Measurements from ENCODE around the gene MCU. TPM values are rescaled to one million over a fixed set of nuclear protein-coding genes. Genes with fewer than 3 reads are reported as not detected.

Gene MCU
- total RNA-seq, 2 donors from 2014 or later: 7.9 to 17.1 TPM

- Histone ChIP-seq H3K9me3 (no peaks in the 10 kb centered on the region), H3K36me3 (replicated peaks in 1 of 2; ENCODE audit: insufficient read depth in 1 of 2, low read depth in 2 of 2) (no peaks in the 10 kb centered on the region), H3K4me3 (no peak overlapping the region), H3K27me3 (no peaks in the 10 kb centered on the region), H3K4me1 (peaks cover 11% of the 10 kb centered on the region), H3K27ac (no peak overlapping the region)
- no peak for TF ChIP-seq POLR2A (IDR thresholded peaks at IDR 0.05)
- no peak for TF ChIP-seq CTCF (IDR thresholded peaks at IDR 0.05)
- ATAC-seq: no peak
- 59 to 63% methylated on average over 1 of the region's 1 CpG for WGBS, 2 donors
- no peak for DNase-seq
- intact Hi-C loops (cut with DNase I): no loop called here
These were observed 91.5 kb downstream of the MCU start for GRCh38 chr10:72783410-72783833.

GRCh38 chr10:72784551-72785351, 92.8 kb downstream of the MCU start:
- peak; percentile 48 for ATAC-seq
- H3K4me3 ChIP-seq: no peak overlapping the region
- no peaks in the 10 kb centered on the region for H3K36me3 ChIP-seq (replicated peaks in 1 of 2; ENCODE audit: insufficient read depth in 1 of 2, low read depth in 2 of 2)
- 70 to 76% methylated on average over 7 of the region's 7 CpGs for WGBS, 2 donors
- peak; percentile 16 to 28 (median 22) for DNase-seq
- intact Hi-C loops (cut with DNase I): no loop called here
- TF ChIP-seq CTCF (IDR thresholded peaks at IDR 0.05): no peak
- TF ChIP-seq POLR2A (IDR thresholded peaks at IDR 0.05): no peak
- no peaks in the 10 kb centered on the region for H3K9me3 ChIP-seq
- H3K27ac ChIP-seq: no peak overlapping the region
- H3K27me3 ChIP-seq: no peaks in the 10 kb centered on the region
- H3K4me1 ChIP-seq: peaks cover 11% of the 10 kb centered on the region

- no peak overlapping the region for H3K27ac ChIP-seq
- H3K36me3 ChIP-seq (replicated peaks in 1 of 2; ENCODE audit: insufficient read depth in 1 of 2, low read depth in 2 of 2): no peaks in the 10 kb centered on the region
- DNase-seq: no peak
- no peaks in the 10 kb centered on the region for H3K9me3 ChIP-seq
- H3K4me1 ChIP-seq: peaks cover 11% of the 10 kb centered on the region
- H3K4me3 ChIP-seq: no peak overlapping the region
- no peak for TF ChIP-seq POLR2A (IDR thresholded peaks at IDR 0.05)
- no peak for TF ChIP-seq CTCF (IDR thresholded peaks at IDR 0.05)
- ATAC-seq: no peak
- intact Hi-C loops (cut with DNase I): no loop called here
- H3K27me3 ChIP-seq: no peaks in the 10 kb centered on the region
- 91 to 92% methylated on average over 2 of the region's 2 CpGs for WGBS, 2 donors
These were observed 93.5 kb downstream of the MCU start for GRCh38 chr10:72785409-72785808.

GRCh38 chr10:72790216-72790990, 98.5 kb downstream of the MCU start:
- no peak for DNase-seq
- H3K36me3 ChIP-seq (replicated peaks in 1 of 2; ENCODE audit: insufficient read depth in 1 of 2, low read depth in 2 of 2): no peaks in the 10 kb centered on the region
- no peaks in the 10 kb centered on the region for H3K4me1 ChIP-seq
- ATAC-seq: no peak
- 72 to 73% methylated on average over 3 of the region's 3 CpGs for WGBS, 2 donors
- H3K4me3 ChIP-seq: no peak overlapping the region
- TF ChIP-seq CTCF (IDR thresholded peaks at IDR 0.05): no peak
- TF ChIP-seq POLR2A (IDR thresholded peaks at IDR 0.05): no peak
- no peaks in the 10 kb centered on the region for H3K9me3 ChIP-seq
- no peak overlapping the region for H3K27ac ChIP-seq
- intact Hi-C loops (cut with DNase I): no loop called here
- H3K27me3 ChIP-seq: no peaks in the 10 kb centered on the region

Data from body of pancreas (tissue), 4 donors.